Measurements from ENCODE around the gene PRDM12. TPM values are rescaled to one million over a fixed set of nuclear protein-coding genes. Genes with fewer than 3 reads are reported as not detected.

The PRDM12 gene
- polyA plus RNA-seq, 10 donors, result not detected

- no peak for DNase-seq
Observed at GRCh38 chr9:130689572-130689936, 25.2 kb downstream of the PRDM12 start.

GRCh38 chr9:130689937-130690700 lies 25.7 kb downstream of the PRDM12 start:
- peak; percentile 83 to 86 (median 83) for DNase-seq

- peak in 1 of 3 donors; percentile 56 for DNase-seq
Observed at GRCh38 chr9:130692321-130692720, 27.9 kb downstream of the PRDM12 start.

GRCh38 chr9:130693101-130693425 lies 28.7 kb downstream of the PRDM12 start:
- no peak for DNase-seq

- DNase-seq, result peak; percentile 98 to 99 (median 99)
Observed at GRCh38 chr9:130693426-130694191, 29.2 kb downstream of the PRDM12 start, which contains the start of gene EXOSC2. EXOSC2 (plus strand) TSS chr9:130693780; CDS start chr9:130693792, 12 bp downstream.

- no peak for DNase-seq
Observed at GRCh38 chr9:130694205-130694604, 29.8 kb downstream of the PRDM12 start.

- DNase-seq, result no peak
Observed at GRCh38 chr9:130696139-130696650, 31.8 kb downstream of the PRDM12 start.

GRCh38 chr9:130696996-130697395 lies 32.6 kb downstream of the PRDM12 start:
- no peak for DNase-seq

- DNase-seq, result no peak
Observed at GRCh38 chr9:130698514-130698913, 34.1 kb downstream of the PRDM12 start.

- no peak for DNase-seq
Observed at GRCh38 chr9:130699047-130699446, 34.7 kb downstream of the PRDM12 start.

GRCh38 chr9:130701059-130702022 lies 36.9 kb downstream of the PRDM12 start:
- DNase-seq, result peak in 2 of 3 donors; percentile 76 to 83

GRCh38 chr9:130703501-130703900 lies 39.1 kb downstream of the PRDM12 start:
- no peak for DNase-seq

- peak in 2 of 3 donors; percentile 77 to 78 for DNase-seq
Observed at GRCh38 chr9:130707225-130707976, 43.0 kb downstream of the PRDM12 start.

GRCh38 chr9:130710822-130711352 lies 46.5 kb downstream of the PRDM12 start:
- no peak for DNase-seq

GRCh38 chr9:130711469-130711868 lies 47.1 kb downstream of the PRDM12 start:
- no peak for DNase-seq

GRCh38 chr9:130712564-130713285 lies 48.3 kb downstream of the PRDM12 start:
- DNase-seq, result peak; percentile 99

GRCh38 chr9:130713286-130713960 lies 49.0 kb downstream of the PRDM12 start:
- peak in 2 of 3 donors; percentile 56 to 68 for DNase-seq

GRCh38 chr9:130714586-130715110 lies 50.3 kb downstream of the PRDM12 start:
- DNase-seq, result peak in 1 of 3 donors; percentile 20

GRCh38 chr9:130715270-130715669 lies 50.9 kb downstream of the PRDM12 start:
- DNase-seq, result peak in 1 of 3 donors; percentile 35

Data from muscle of back (tissue), 11 donors.